Activated CD8-positive, alpha-beta memory T cell treated with anti-CD3 and anti-CD28 coated beads for 4 hours (primary cell): ENCODE results near the gene ZNF804A.
"Not testable (repeated sequence)": the region's sequence is repeated elsewhere in the genome, so short reads cannot be mapped to it uniquely, and the experiment has no call there.

ENCODE experiments used
- DNase-seq, 2 donors: peaks; one replicate each; pipeline ENCODE4 v3.0.0-alpha.2; 2020; ENCODE audit warnings: low read depth in 2 of 2

Gene ZNF804A

GRCh38 chr2:184727813-184728212 lies 129.5 kb downstream of the ZNF804A start:
- DNase-seq: no peak

- no peak for DNase-seq
Observed at GRCh38 chr2:184728411-184728810, 130.1 kb downstream of the ZNF804A start.

GRCh38 chr2:184729581-184729980 lies 131.3 kb downstream of the ZNF804A start:
- no peak for DNase-seq

GRCh38 chr2:184730288-184730687 lies 132.0 kb downstream of the ZNF804A start:
- no peak for DNase-seq

GRCh38 chr2:184734338-184734737 lies 136.0 kb downstream of the ZNF804A start:
- no peak for DNase-seq

GRCh38 chr2:184735611-184736010 lies 137.3 kb downstream of the ZNF804A start:
- DNase-seq: no peak

- no peak for DNase-seq
Observed at GRCh38 chr2:184743096-184743495, 144.8 kb downstream of the ZNF804A start.

GRCh38 chr2:184756161-184756560 lies 157.8 kb downstream of the ZNF804A start:
- no peak for DNase-seq

GRCh38 chr2:184756885-184757284 lies 158.6 kb downstream of the ZNF804A start:
- no peak for DNase-seq

- DNase-seq: not testable (repeated sequence)
Observed at GRCh38 chr2:184759557-184760255, 161.4 kb downstream of the ZNF804A start.

GRCh38 chr2:184760931-184761330 lies 162.6 kb downstream of the ZNF804A start:
- DNase-seq: no peak

GRCh38 chr2:184765112-184765895 lies 167.0 kb downstream of the ZNF804A start:
- DNase-seq: no peak

GRCh38 chr2:184767059-184767458 lies 168.7 kb downstream of the ZNF804A start:
- no peak for DNase-seq

GRCh38 chr2:184769023-184769422 lies 170.7 kb downstream of the ZNF804A start:
- no peak for DNase-seq

- DNase-seq: no peak
Observed at GRCh38 chr2:184769686-184770085, 171.4 kb downstream of the ZNF804A start.

- no peak for DNase-seq
Observed at GRCh38 chr2:184779777-184780176, 181.4 kb downstream of the ZNF804A start.

GRCh38 chr2:184780384-184780783 lies 182.1 kb downstream of the ZNF804A start:
- no peak for DNase-seq

- DNase-seq: no peak
Observed at GRCh38 chr2:184780944-184781343, 182.6 kb downstream of the ZNF804A start.

GRCh38 chr2:184783576-184783975 lies 185.2 kb downstream of the ZNF804A start:
- DNase-seq: no peak

GRCh38 chr2:184793176-184793575 lies 194.8 kb downstream of the ZNF804A start:
- DNase-seq: no peak

GRCh38 chr2:184799379-184799778 lies 201.1 kb downstream of the ZNF804A start:
- DNase-seq: no peak

GRCh38 chr2:184814421-184814820 lies 216.1 kb downstream of the ZNF804A start:
- DNase-seq: no peak

- DNase-seq: no peak
Observed at GRCh38 chr2:184815824-184816223, 217.5 kb downstream of the ZNF804A start.
